Stomach smooth muscle (tissue), 2 donors: Measurements from ENCODE around the gene MRM3.

Experiments used
- H3K27ac ChIP-seq: one replicate; pipeline ENCODE4 v1.7.0; 2013; ENCODE audit warnings: mild to moderate bottlenecking, low read length, inconsistent platforms
- H3K27me3 ChIP-seq, 2 donors: one replicate each; pipeline ENCODE4 v1.7.0; 2013; ENCODE audit warnings: low read length in 2 of 2; ENCODE audit not compliant: insufficient read depth in 2 of 2, control insufficient read depth in 1 of 2
- H3K36me3 ChIP-seq, 2 donors: one replicate each; pipeline ENCODE4 v1.7.0; 2013; ENCODE audit warnings: low read length in 2 of 2; ENCODE audit not compliant: control insufficient read depth in 2 of 2, insufficient read depth in 2 of 2
- H3K4me1 ChIP-seq: one replicate; pipeline ENCODE4 v1.7.0; 2013; ENCODE audit warnings: low read length; ENCODE audit not compliant: control insufficient read depth, insufficient read depth
- H3K4me3 ChIP-seq, 2 donors: one replicate each; pipeline ENCODE4 v1.7.0; 2013; ENCODE audit warnings: low read length in 2 of 2
- H3K9ac ChIP-seq, 2 donors: one replicate each; pipeline ENCODE4 v1.7.0; 2013; ENCODE audit warnings: low read length in 2 of 2, mild to moderate bottlenecking in 1 of 2
- H3K9me3 ChIP-seq, 2 donors: one replicate each; pipeline ENCODE4 v1.7.0; 2013; ENCODE audit warnings: low read length in 2 of 2; ENCODE audit not compliant: control insufficient read depth in 2 of 2
- donor health status: healthy.
- donor health status: Pancreatic carcinoma.

The MRM3 gene, protein sequence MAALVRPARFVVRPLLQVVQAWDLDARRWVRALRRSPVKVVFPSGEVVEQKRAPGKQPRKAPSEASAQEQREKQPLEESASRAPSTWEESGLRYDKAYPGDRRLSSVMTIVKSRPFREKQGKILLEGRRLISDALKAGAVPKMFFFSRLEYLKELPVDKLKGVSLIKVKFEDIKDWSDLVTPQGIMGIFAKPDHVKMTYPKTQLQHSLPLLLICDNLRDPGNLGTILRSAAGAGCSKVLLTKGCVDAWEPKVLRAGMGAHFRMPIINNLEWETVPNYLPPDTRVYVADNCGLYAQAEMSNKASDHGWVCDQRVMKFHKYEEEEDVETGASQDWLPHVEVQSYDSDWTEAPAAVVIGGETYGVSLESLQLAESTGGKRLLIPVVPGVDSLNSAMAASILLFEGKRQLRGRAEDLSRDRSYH

DNA sequence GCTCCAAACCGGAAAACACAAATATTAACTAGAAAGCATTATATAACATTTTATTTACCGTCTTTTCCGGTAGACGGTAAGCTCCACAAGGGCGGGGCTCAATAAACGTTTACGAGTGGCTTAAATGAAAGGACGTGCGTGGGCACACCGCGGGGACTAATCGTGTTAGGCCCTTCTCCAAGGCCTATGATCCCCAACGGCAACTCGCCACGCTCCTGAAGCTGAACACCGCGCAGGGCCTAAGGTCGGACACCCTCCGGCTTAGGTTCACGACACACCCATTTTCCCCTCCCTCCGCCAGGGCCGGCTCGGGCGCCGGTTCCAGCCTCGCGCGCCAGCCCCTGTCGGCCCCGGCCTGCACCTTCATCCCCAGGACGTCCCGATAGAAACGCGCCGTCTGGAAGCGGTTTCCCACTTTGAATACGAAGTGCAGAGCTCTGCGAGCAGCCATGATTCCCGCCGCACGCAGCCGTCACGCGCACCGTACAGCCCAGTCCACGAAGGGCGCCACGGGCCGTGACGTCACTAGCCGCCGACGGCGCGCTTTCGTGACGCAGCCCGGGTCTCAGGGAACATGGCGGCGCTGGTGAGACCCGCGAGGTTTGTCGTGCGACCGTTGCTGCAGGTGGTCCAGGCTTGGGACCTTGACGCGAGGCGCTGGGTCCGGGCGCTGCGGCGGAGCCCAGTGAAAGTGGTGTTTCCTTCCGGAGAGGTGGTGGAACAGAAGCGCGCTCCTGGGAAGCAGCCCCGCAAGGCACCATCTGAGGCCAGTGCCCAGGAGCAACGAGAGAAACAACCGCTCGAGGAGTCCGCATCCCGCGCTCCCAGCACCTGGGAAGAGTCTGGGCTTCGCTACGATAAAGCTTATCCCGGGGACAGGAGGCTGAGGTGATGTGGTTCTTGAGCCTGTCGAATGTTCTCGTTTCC is at the start of gene MRM3, which contains the start of gene GLOD4:
Gene MRM3 (plus strand): TSS at position 549 of the 927 bp plus-strand sequence. CDS start 26 bp downstream, at position 575.
Gene GLOD4 (minus strand): TSS at position 476 of the 927 bp plus-strand sequence. CDS start 25 bp downstream, at position 451.
- Histone ChIP-seq H3K9me3 (no peaks in the 10 kb centered on the region), H3K27me3 (no peaks in the 10 kb centered on the region), H3K4me1 (peaks cover 24% of the 10 kb centered on the region), H3K36me3 (peaks cover 13% of the 10 kb centered on the region in 2 donors), H3K27ac (peak within 1 kb of the TSS; percentile 77), H3K4me3 (peak within 1 kb of the TSS; percentile 85 to 100), H3K9ac (peak within 1 kb of the TSS; percentile 79 to 93)

- Histone ChIP-seq H3K4me1 (peaks cover 15% of the 10 kb centered on the region), H3K9me3 (no peaks in the 10 kb centered on the region), H3K4me3 (peak overlapping the region; percentile 74 to 81), H3K27ac (peak overlapping the region; percentile 46), H3K36me3 (no peaks in the 10 kb centered on the region), H3K27me3 (no peaks in the 10 kb centered on the region), H3K9ac (peak overlapping the region; percentile 71)
Measured at GRCh38 chr17:732902-733720, 49.0 kb upstream of the MRM3 start.

DNA sequence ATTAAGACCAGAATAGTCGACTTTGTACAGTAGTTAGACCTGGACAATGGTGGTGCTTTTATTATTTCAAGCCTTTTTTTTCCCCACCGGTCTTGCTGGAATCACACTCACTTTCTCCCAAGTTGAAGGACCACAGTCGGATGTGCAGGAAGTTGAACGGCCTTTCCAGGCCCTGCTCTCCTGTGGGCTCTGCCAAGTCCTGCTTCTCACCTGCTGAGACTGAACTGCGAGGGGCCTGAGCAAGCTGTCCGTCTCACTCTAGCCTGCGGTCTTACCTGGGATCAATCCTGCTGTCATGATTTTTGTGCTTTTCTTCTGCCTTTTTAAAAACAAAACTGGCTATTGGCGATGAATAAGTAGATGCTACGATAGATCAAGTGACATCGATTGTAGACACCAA is 48.4 kb upstream of the MRM3 start:
- peak overlapping the region; percentile 74 to 81 for H3K4me3 ChIP-seq
- H3K36me3 ChIP-seq: peaks cover 0 to 2% of the 10 kb centered on the region in 2 donors
- no peak overlapping the region for H3K27ac ChIP-seq
- no peaks in the 10 kb centered on the region for H3K9me3 ChIP-seq
- peaks cover 15% of the 10 kb centered on the region for H3K4me1 ChIP-seq
- H3K27me3 ChIP-seq: no peaks in the 10 kb centered on the region
- H3K9ac ChIP-seq: peak overlapping the region in 1 of 2 donors; percentile 71

DNA sequence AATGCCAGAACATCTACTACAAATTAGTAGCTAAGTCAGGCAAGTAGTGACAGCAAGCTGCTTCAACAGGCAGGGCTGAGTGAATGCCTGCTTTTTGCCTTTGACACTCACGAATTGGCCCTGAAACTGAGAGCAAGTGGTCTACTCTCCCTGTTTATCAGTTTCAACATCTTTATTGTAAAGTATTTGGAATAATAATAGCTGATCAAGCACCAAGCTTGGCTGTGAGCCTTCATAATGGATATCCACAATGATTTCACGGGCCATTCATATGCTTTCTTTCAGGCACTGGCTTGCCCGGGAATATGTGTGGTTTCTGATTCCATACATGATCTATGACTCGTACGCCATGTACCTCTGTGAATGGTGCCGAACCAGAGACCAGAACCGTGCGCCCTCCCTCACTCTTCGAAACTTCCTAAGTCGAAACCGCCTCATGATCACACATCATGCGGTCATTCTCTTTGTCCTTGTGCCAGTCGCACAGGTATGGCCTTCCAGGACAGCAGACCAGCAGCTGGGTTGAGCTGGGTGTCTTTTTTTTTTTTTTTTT is 44.5 kb upstream of the MRM3 start:
- Histone ChIP-seq H3K27me3 (no peaks in the 10 kb centered on the region), H3K4me1 (peaks cover 9% of the 10 kb centered on the region), H3K9me3 (no peaks in the 10 kb centered on the region), H3K4me3 (no peak overlapping the region), H3K9ac (no peak overlapping the region), H3K27ac (no peak overlapping the region), H3K36me3 (peaks cover 12 to 26% of the 10 kb centered on the region in 2 donors)

DNA sequence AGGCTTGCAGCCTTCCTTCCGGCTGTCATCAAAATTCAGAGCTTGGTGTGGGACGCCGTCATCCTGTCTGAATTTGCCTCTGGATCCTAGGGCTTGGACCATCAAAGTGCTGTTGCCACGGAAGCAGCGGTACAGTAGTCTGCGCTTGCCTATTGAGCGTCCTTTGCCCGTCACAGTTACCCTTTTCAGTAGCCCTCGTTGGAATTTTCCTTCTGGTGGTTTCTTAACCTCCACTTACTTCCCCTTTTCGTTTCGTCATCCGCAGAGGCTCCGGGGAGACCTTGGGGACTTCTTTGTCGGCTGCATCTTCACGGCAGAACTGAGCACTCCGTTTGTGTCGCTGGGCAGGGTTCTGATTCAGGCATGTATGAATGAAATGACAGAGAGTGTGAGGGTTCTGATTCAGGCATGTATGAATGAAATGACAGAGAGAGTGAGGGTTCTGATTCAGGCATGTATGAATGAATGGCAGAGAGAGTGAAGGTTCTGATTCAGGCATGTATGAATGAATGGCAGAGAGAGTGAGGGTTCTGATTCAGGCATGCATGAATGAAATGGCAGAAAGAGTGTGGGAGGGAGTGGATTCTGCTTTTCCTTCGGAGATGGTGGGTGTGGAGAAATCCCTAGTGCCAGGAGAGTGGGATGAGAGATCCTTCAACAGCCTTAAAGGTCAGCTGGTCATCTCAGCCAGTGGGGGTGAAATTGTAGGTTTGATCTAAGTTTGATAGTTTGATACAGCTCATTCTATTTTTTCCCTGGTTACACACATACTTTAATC is 41.7 kb upstream of the MRM3 start:
- Histone ChIP-seq H3K4me1 (no peaks in the 10 kb centered on the region), H3K4me3 (no peak overlapping the region), H3K27ac (no peak overlapping the region), H3K9ac (no peak overlapping the region), H3K27me3 (no peaks in the 10 kb centered on the region), H3K36me3 (peaks cover 24 to 45% of the 10 kb centered on the region in 2 donors), H3K9me3 (no peaks in the 10 kb centered on the region)

DNA sequence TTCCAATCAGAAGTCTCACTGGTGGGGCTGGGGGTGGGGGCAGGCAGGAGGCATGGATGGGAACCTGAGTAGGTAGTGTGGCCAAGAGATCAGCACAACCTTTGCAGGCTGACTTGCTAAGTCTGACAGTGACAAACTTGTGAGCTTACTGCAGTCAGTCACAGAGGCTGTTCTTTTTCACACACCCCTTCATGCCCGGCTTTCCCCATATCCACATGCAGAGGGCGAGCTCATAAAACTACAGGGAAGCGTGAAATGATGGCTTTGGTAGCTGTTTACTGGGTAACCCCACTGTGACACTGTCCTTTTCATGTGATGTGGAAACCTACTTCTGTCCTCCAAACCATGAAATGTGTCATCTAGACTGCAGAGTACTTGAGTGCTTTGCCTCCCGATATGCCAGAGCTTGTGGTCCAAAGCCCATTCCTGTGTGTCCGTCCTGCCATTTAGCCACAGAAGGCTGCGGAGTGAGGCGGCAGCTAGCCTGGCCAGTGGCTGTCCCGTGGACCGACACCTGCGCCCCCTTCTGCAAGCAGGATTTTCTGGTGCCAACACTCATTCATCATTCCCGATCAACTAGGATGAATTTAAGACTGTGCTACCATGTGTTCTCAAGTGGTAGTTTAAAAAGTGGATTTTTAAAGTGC is 39.9 kb upstream of the MRM3 start:
- no peaks in the 10 kb centered on the region for H3K4me1 ChIP-seq
- H3K27me3 ChIP-seq: no peaks in the 10 kb centered on the region
- H3K27ac ChIP-seq: no peak overlapping the region
- H3K36me3 ChIP-seq: peaks cover 41 to 63% of the 10 kb centered on the region in 2 donors
- no peak overlapping the region for H3K9ac ChIP-seq
- H3K9me3 ChIP-seq: no peaks in the 10 kb centered on the region
- H3K4me3 ChIP-seq: no peak overlapping the region

- no peaks in the 10 kb centered on the region for H3K4me1 ChIP-seq
- no peak overlapping the region for H3K27ac ChIP-seq
- H3K9ac ChIP-seq: no peak overlapping the region
- no peak overlapping the region for H3K4me3 ChIP-seq
- H3K9me3 ChIP-seq: no peaks in the 10 kb centered on the region
- H3K27me3 ChIP-seq: no peaks in the 10 kb centered on the region
- peaks cover 45 to 68% of the 10 kb centered on the region in 2 donors for H3K36me3 ChIP-seq
Measured at GRCh38 chr17:743139-743538, 39.0 kb upstream of the MRM3 start.

GRCh38 chr17:744937-745336 is 37.2 kb upstream of the MRM3 start:
- Histone ChIP-seq H3K27ac (no peak overlapping the region), H3K9me3 (no peaks in the 10 kb centered on the region), H3K4me3 (no peak overlapping the region), H3K36me3 (peaks cover 45 to 66% of the 10 kb centered on the region in 2 donors), H3K4me1 (no peaks in the 10 kb centered on the region), H3K9ac (no peak overlapping the region), H3K27me3 (no peaks in the 10 kb centered on the region)

DNA sequence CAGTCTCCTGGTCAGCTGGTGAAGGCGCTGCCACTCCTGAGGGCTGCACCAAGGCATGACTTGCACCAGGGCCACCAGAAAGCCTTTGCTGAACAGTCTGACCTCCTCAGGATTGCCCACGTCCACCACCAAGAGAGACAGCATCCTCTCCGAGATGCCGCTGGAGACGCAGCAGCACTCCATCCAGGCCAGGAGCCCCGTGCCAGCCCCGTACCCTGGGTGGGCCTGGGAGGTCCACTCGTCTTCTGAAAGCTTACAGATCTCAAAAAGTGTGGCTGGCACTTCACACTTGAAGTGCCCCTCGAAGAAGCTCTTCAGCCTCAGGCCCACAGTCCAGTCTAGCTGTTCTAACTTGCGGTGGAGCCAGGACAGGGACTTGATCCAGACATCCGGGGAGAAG is 36.7 kb upstream of the MRM3 start:
- H3K4me1 ChIP-seq: peaks cover under 1% of the 10 kb centered on the region
- H3K27me3 ChIP-seq: no peaks in the 10 kb centered on the region
- H3K27ac ChIP-seq: no peak overlapping the region
- H3K9me3 ChIP-seq: no peaks in the 10 kb centered on the region
- no peak overlapping the region for H3K4me3 ChIP-seq
- no peak overlapping the region for H3K9ac ChIP-seq
- peaks cover 44 to 61% of the 10 kb centered on the region in 2 donors for H3K36me3 ChIP-seq
